ENCODE data around the gene LRMDA.
"Not testable (repeated sequence)": the region's sequence is repeated elsewhere in the genome, so short reads cannot be mapped to it uniquely, and the experiment has no call there.

Gene LRMDA

GRCh38 chr10:75597773-75598440 lies 166.5 kb downstream of the LRMDA start:
- CTCF ChIA-PET: no interaction called here
- no peak for DNase-seq (ENCODE audit: extremely low spot score)
- POLR2A ChIA-PET: no interaction called here
- TF ChIP-seq CTCF (IDR thresholded peaks at IDR 0.05; ENCODE audit: control extremely low read depth, extremely low read depth, low read depth, missing control alignments): no peak

- TF ChIP-seq CTCF (IDR thresholded peaks at IDR 0.05; ENCODE audit: control extremely low read depth, extremely low read depth, low read depth, missing control alignments): no peak
- ChIA-PET POLR2A (no interaction called here), CTCF (no interaction called here)
- no peak for DNase-seq (ENCODE audit: extremely low spot score)
Observed at GRCh38 chr10:75598998-75599397, 167.6 kb downstream of the LRMDA start.

GRCh38 chr10:75599875-75600648 lies 168.6 kb downstream of the LRMDA start:
- no peak for TF ChIP-seq CTCF (IDR thresholded peaks at IDR 0.05; ENCODE audit: control extremely low read depth, extremely low read depth, low read depth, missing control alignments)
- no peak for DNase-seq (ENCODE audit: extremely low spot score)
- ChIA-PET POLR2A (no interaction called here), CTCF (no interaction called here)

- CTCF ChIA-PET: no interaction called here
- DNase-seq (ENCODE audit: extremely low spot score): no peak
- no peak for TF ChIP-seq CTCF (IDR thresholded peaks at IDR 0.05; ENCODE audit: control extremely low read depth, extremely low read depth, low read depth, missing control alignments)
- POLR2A ChIA-PET: no interaction called here
Observed at GRCh38 chr10:75600833-75601232, 169.4 kb downstream of the LRMDA start.

GRCh38 chr10:75602341-75602740 lies 170.9 kb downstream of the LRMDA start:
- TF ChIP-seq CTCF (IDR thresholded peaks at IDR 0.05; ENCODE audit: control extremely low read depth, extremely low read depth, low read depth, missing control alignments): no peak
- ChIA-PET CTCF (no interaction called here), POLR2A (no interaction called here)
- DNase-seq (ENCODE audit: extremely low spot score): no peak

GRCh38 chr10:75605096-75605495 lies 173.7 kb downstream of the LRMDA start:
- no peak for DNase-seq (ENCODE audit: extremely low spot score)
- ChIA-PET POLR2A (no interaction called here), CTCF (no interaction called here)
- TF ChIP-seq CTCF (IDR thresholded peaks at IDR 0.05; ENCODE audit: control extremely low read depth, extremely low read depth, low read depth, missing control alignments): no peak

- CTCF ChIA-PET; DNase-seq (ENCODE audit: extremely low spot score); POLR2A ChIA-PET: not testable (repeated sequence)
Observed at GRCh38 chr10:75605795-75606194, 174.4 kb downstream of the LRMDA start.

All from GM10248 (cell line).